ENCODE measurements around the gene RTN4IP1. TPM values are rescaled to one million over a fixed set of nuclear protein-coding genes. Genes with fewer than 3 reads are reported as not detected.
A peak's percentile ranks its signal among the peaks of the same experiment; 100 is the strongest.

The RTN4IP1 gene
- total and polyA plus RNA-seq, 10 of the 15 experiments (the other 5 are each of a cell fraction or from before 2014, with no cell fraction given): 8.2 to 17.0 (median 9.8) TPM

GRCh38 chr6:106527979-106528378 lies 101.3 kb downstream of the RTN4IP1 start:
- in situ Hi-C loops (cut with MboI): no loop called here
- SMC1A ChIA-PET (ENCODE audit: uncharacterized antibody, unreplicated experiment): interaction anchor here (1.3 to 9.0 kb wide), 2 partner anchors 16 to 38 kb away, joined by 3 to 109 read pairs; no protein-coding TSS in a partner anchor
- intact Hi-C loops (cut with micrococcal nuclease; ENCODE audit: unreplicated experiment): no loop called here
- no peak for TF ChIP-seq CREM (IDR thresholded peaks at IDR 0.05; ENCODE audit: low read depth)
- no peak for TF ChIP-seq HDAC2 (IDR thresholded peaks at IDR 0.05)
- no peak for TF ChIP-seq REST (IDR thresholded peaks at IDR 0.05; ENCODE audit: low read depth, low read length)
- no peak for TF ChIP-seq PBX3 (IDR thresholded peaks at IDR 0.05; ENCODE audit: insufficient replicate concordance, low read depth, low read length)
- no peak for TF ChIP-seq NR2C2 (IDR thresholded peaks at IDR 0.05; ENCODE audit: borderline replicate concordance, control insufficient read depth, insufficient read length, low read depth)
- RAD21 ChIA-PET (ENCODE audit: unreplicated experiment): no interaction called here
- Histone ChIP-seq H3K4me3 (no peak overlapping the region), H3K9me3 (replicated peaks; ENCODE audit: control insufficient read depth, insufficient read depth, low read length) (no peaks in the 10 kb centered on the region), H2AFZ (ENCODE audit: control insufficient read depth, low read depth, low read length) (no peak overlapping the region), H3K27me3 (replicated peaks in 1 of 2; ENCODE audit: control insufficient read depth in 2 of 2, insufficient read depth in 2 of 2, low read length in 1 of 2) (no peaks in the 10 kb centered on the region), H3K4me2 (ENCODE audit: control insufficient read depth, insufficient read depth) (no peak overlapping the region), H4K20me1 (ENCODE audit: control insufficient read depth, insufficient read depth) (no peaks in the 10 kb centered on the region), H3K4me1 (ENCODE audit: control insufficient read depth, insufficient read depth, low read length) (peaks cover 7% of the 10 kb centered on the region), H3K9ac (ENCODE audit: control insufficient read depth, insufficient read depth, low read length) (no peak overlapping the region), H3K79me2 (ENCODE audit: control insufficient read depth, insufficient read depth, low read length) (peaks cover 52% of the 10 kb centered on the region), H3K36me3 (ENCODE audit: control insufficient read depth in 2 of 2, insufficient read depth in 2 of 2, low read length in 1 of 2) (peaks cover 0 to 36% of the 10 kb centered on the region in 2 experiments; a peak in 3 of 4 replicates), H3K27ac (ENCODE audit: control insufficient read depth, insufficient read depth) (no peak overlapping the region)
- POLR2A ChIA-PET: interaction anchor here (1.0 kb wide), 1 partner anchor 12 kb away, joined by 4 read pairs; no protein-coding TSS in a partner anchor
- CTCF ChIA-PET: interaction anchor here (1.0 to 1.3 kb wide), 2 partner anchors 13 to 37 kb away, joined by 3 read pairs; no protein-coding TSS in a partner anchor
- 77% methylated on average over 3 of the region's 3 CpGs for WGBS (ENCODE audit: insufficient coverage, insufficient replicate concordance, low lambda C conversion rate, missing lambda C conversion rate)
- DNase-seq (ENCODE audit: low read depth, low spot score) (no peak), ATAC-seq (no peak), FAIRE-seq (no peak)
- TSS peak; percentile 2 for BruUV-seq (replicated peaks)

All from GM12878 (cell line).